ENCODE data around the gene LMLN.

The LMLN gene

GRCh38 chr3:198028718-198029117, 68.7 kb downstream of the LMLN start:
- H3K27ac ChIP-seq = no peak overlapping the region
- TF ChIP-seq ZFX (IDR thresholded peaks at IDR 0.05; ENCODE audit: borderline replicate concordance) (no peak), CTCF (IDR thresholded peaks at IDR 0.05) (no peak)

GRCh38 chr3:198030125-198030524, 70.1 kb downstream of the LMLN start:
- no peak overlapping the region for H3K27ac ChIP-seq
- TF ChIP-seq CTCF (IDR thresholded peaks at IDR 0.05) (no peak), ZFX (IDR thresholded peaks at IDR 0.05; ENCODE audit: borderline replicate concordance) (no peak)

- TF ChIP-seq CTCF (IDR thresholded peaks at IDR 0.05) = no peak
- TF ChIP-seq ZFX (IDR thresholded peaks at IDR 0.05; ENCODE audit: borderline replicate concordance) = no peak
- no peak overlapping the region for H3K27ac ChIP-seq
Observed at GRCh38 chr3:198030726-198031125, 70.7 kb downstream of the LMLN start.

GRCh38 chr3:198032039-198032936, 72.3 kb downstream of the LMLN start:
- H3K27ac ChIP-seq = no peak overlapping the region
- TF ChIP-seq CTCF (IDR thresholded peaks at IDR 0.05) (no peak), ZFX (IDR thresholded peaks at IDR 0.05; ENCODE audit: borderline replicate concordance) (no peak)

GRCh38 chr3:198043119-198043518, 83.1 kb downstream of the LMLN start:
- no peak overlapping the region for H3K27ac ChIP-seq
- no peak for TF ChIP-seq CTCF (IDR thresholded peaks at IDR 0.05)
- TF ChIP-seq ZFX (IDR thresholded peaks at IDR 0.05; ENCODE audit: borderline replicate concordance) = no peak

- no peak overlapping the region for H3K27ac ChIP-seq
- TF ChIP-seq ZFX (IDR thresholded peaks at IDR 0.05; ENCODE audit: borderline replicate concordance) = no peak
- TF ChIP-seq CTCF (IDR thresholded peaks at IDR 0.05) = no peak
Observed at GRCh38 chr3:198046120-198046857, 86.3 kb downstream of the LMLN start.

GRCh38 chr3:198048445-198048844, 88.4 kb downstream of the LMLN start:
- no peak overlapping the region for H3K27ac ChIP-seq
- TF ChIP-seq ZFX (IDR thresholded peaks at IDR 0.05; ENCODE audit: borderline replicate concordance) (no peak), CTCF (IDR thresholded peaks at IDR 0.05) (no peak)
